ENCODE data around the gene RNF149. TPM values are rescaled to one million over a fixed set of nuclear protein-coding genes. Genes with fewer than 3 reads are reported as not detected.

RNF149 gene
- total RNA-seq, 1 experiment from 2014 or later: 40.2 TPM

DNA sequence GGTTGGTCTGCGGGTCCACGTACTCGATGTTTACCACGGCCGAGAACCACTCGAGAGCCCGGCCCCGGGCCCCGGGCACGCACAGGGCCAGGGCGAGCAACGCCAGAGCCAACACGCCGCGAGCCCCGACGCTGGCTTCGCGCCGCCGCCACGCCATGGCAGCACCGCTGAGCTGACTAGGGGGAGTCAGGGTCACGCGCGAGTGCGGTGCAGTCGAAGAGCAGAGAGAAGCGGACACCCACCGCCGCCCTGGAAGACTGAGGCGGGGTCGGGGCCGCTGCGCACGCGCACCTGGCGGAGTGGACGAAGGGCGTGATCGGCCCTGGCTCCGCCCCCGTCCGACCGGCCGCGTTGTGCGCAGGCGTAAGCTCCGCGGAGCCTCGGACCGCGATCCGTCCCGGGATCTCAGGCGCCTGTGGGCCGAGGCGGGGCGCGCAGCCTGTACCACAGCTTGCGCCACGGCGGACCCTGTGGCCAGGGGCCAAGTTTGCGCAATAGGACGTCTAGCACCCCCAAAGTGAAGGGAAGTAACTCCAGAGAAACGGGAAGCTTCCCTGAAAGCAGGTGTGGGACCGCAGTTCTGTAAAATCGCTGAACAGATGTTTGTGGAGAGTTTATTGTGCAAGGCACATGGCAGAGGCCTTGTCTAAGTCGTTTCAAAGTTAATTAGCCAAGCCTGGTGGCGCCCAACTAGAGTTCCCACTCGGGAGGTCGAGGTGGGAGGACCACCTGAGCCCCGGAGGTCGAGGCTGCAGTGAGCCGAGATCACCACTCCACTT lies at the start of gene RNF149 (continued):
- TF ChIP-seq, protein P1, sequence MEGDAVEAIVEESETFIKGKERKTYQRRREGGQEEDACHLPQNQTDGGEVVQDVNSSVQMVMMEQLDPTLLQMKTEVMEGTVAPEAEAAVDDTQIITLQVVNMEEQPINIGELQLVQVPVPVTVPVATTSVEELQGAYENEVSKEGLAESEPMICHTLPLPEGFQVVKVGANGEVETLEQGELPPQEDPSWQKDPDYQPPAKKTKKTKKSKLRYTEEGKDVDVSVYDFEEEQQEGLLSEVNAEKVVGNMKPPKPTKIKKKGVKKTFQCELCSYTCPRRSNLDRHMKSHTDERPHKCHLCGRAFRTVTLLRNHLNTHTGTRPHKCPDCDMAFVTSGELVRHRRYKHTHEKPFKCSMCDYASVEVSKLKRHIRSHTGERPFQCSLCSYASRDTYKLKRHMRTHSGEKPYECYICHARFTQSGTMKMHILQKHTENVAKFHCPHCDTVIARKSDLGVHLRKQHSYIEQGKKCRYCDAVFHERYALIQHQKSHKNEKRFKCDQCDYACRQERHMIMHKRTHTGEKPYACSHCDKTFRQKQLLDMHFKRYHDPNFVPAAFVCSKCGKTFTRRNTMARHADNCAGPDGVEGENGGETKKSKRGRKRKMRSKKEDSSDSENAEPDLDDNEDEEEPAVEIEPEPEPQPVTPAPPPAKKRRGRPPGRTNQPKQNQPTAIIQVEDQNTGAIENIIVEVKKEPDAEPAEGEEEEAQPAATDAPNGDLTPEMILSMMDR (IDR thresholded peaks at IDR 0.05 in 2 of 3, conservative IDR thresholded peaks at IDR 0.05 in 1 of 3; ENCODE audit: borderline replicate concordance in 1 of 3, insufficient read depth in 1 of 3, low read depth in 2 of 3, low read length in 2 of 3): no peak
- TF ChIP-seq CEBPB (IDR thresholded peaks at IDR 0.05; ENCODE audit: low read depth) (peak; percentile 80; the same call in 1 of the 2 replicates), ZNF274 (IDR thresholded peaks at IDR 0.05; ENCODE audit: low read depth, low read length) (no peak), POLR2A (IDR thresholded peaks at IDR 0.05; ENCODE audit: borderline replicate concordance, extremely low read depth, insufficient read depth, insufficient read length) (peak; percentile 97), TCF7L2 (IDR thresholded peaks at IDR 0.05; ENCODE audit: borderline replicate concordance, extremely low read depth, insufficient read depth, insufficient read length) (peak; percentile 12)

DNA sequence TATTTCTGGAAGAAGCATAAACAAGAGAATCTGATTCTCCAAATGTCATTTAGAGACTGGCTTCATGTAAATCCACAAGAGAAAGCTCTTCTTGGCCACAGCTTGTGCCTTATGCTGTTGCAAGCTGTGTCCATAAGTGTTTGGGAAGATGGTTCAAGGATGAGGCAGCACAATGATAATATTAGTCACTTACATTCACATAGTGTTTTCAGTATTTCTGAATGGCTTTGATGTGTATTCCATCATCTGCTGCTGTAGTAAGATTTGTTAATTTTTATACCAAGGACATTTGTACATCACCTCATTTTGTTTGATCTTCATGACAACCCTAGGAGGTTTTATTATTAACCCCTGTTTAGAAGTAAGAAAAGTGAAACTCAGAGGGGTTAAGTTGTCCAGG lies 48.9 kb upstream of the RNF149 start:
- Histone ChIP-seq H3K27ac (ENCODE audit: low read depth, low read length) (no peak overlapping the region), H4K20me1 (ENCODE audit: insufficient read depth) (no peaks in the 10 kb centered on the region), H3K4me3 (replicated peaks in 1 of 2; ENCODE audit: low read depth in 1 of 2, low read length in 2 of 2) (no peak overlapping the region), H3K36me3 (ENCODE audit: control insufficient read depth in 1 of 2, insufficient read depth in 2 of 2, low read length in 2 of 2) (no peaks in the 10 kb centered on the region), H3K9me2 (ENCODE audit: insufficient read depth) (no peaks in the 10 kb centered on the region), H3K4me2 (ENCODE audit: low read length) (no peak overlapping the region), H3K9me3 (ENCODE audit: control insufficient read depth in 1 of 2, insufficient read depth in 1 of 2, low read depth in 1 of 2, low read length in 2 of 2) (no peaks in the 10 kb centered on the region), H3K79me2 (ENCODE audit: insufficient read depth, low read length) (no peaks in the 10 kb centered on the region), H3K27me3 (ENCODE audit: insufficient read depth, low read length) (no peaks in the 10 kb centered on the region), H3K9ac (ENCODE audit: low read length) (no peak overlapping the region), H3K4me1 (ENCODE audit: control insufficient read depth in 1 of 2, insufficient read depth in 2 of 2, low read length in 2 of 2) (peaks cover 43 to 59% of the 10 kb centered on the region in 2 experiments), H2AFZ (ENCODE audit: low read depth, low read length, poor library complexity, severe bottlenecking) (no peak overlapping the region)
- no TSS peak for BruUV-seq (replicated peaks)
- ATAC-seq: no peak
- POLR2A ChIA-PET: no interaction called here
- CTCF ChIA-PET: interaction anchor here (1.9 kb wide), 1 partner anchor 15 kb away, joined by 10 read pairs; no protein-coding TSS in a partner anchor
- DNase-seq (ENCODE audit: low read depth, low spot score): no peak
- RAD21 ChIA-PET (ENCODE audit: low non-redundant PET in 1 of 2, low total read pairs in 2 of 2, uncharacterized antibody in 2 of 2, unreplicated experiment in 2 of 2): no interaction called here
- intact Hi-C loops (cut with micrococcal nuclease): no loop called here
- TF ChIP-seq EGR1 (IDR thresholded peaks at IDR 0.05; ENCODE audit: low read depth): no peak
- TF ChIP-seq JUND (IDR thresholded peaks at IDR 0.05): no peak
- no peak for TF ChIP-seq SIN3A (IDR thresholded peaks at IDR 0.05; ENCODE audit: low read depth)
- TF ChIP-seq SRF (IDR thresholded peaks at IDR 0.05; ENCODE audit: low read depth): no peak
- no peak for TF ChIP-seq ZNF274 (IDR thresholded peaks at IDR 0.05; ENCODE audit: low read depth, low read length)
- no peak for TF ChIP-seq RAD21 (IDR thresholded peaks at IDR 0.05; ENCODE audit: low read depth)
- no peak for TF ChIP-seq ZFX (IDR thresholded peaks at IDR 0.05)
- TF ChIP-seq EZH2phosphoT487 (IDR thresholded peaks at IDR 0.05; ENCODE audit: borderline replicate concordance): no peak
- no peak for TF ChIP-seq FOSL1 (IDR thresholded peaks at IDR 0.05; ENCODE audit: low read depth)
- TF ChIP-seq, protein P2, sequence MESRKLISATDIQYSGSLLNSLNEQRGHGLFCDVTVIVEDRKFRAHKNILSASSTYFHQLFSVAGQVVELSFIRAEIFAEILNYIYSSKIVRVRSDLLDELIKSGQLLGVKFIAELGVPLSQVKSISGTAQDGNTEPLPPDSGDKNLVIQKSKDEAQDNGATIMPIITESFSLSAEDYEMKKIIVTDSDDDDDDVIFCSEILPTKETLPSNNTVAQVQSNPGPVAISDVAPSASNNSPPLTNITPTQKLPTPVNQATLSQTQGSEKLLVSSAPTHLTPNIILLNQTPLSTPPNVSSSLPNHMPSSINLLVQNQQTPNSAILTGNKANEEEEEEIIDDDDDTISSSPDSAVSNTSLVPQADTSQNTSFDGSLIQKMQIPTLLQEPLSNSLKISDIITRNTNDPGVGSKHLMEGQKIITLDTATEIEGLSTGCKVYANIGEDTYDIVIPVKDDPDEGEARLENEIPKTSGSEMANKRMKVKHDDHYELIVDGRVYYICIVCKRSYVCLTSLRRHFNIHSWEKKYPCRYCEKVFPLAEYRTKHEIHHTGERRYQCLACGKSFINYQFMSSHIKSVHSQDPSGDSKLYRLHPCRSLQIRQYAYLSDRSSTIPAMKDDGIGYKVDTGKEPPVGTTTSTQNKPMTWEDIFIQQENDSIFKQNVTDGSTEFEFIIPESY (IDR thresholded peaks at IDR 0.05; ENCODE audit: extremely low read depth, insufficient replicate concordance, low read length): no peak
- TF ChIP-seq, protein P3, sequence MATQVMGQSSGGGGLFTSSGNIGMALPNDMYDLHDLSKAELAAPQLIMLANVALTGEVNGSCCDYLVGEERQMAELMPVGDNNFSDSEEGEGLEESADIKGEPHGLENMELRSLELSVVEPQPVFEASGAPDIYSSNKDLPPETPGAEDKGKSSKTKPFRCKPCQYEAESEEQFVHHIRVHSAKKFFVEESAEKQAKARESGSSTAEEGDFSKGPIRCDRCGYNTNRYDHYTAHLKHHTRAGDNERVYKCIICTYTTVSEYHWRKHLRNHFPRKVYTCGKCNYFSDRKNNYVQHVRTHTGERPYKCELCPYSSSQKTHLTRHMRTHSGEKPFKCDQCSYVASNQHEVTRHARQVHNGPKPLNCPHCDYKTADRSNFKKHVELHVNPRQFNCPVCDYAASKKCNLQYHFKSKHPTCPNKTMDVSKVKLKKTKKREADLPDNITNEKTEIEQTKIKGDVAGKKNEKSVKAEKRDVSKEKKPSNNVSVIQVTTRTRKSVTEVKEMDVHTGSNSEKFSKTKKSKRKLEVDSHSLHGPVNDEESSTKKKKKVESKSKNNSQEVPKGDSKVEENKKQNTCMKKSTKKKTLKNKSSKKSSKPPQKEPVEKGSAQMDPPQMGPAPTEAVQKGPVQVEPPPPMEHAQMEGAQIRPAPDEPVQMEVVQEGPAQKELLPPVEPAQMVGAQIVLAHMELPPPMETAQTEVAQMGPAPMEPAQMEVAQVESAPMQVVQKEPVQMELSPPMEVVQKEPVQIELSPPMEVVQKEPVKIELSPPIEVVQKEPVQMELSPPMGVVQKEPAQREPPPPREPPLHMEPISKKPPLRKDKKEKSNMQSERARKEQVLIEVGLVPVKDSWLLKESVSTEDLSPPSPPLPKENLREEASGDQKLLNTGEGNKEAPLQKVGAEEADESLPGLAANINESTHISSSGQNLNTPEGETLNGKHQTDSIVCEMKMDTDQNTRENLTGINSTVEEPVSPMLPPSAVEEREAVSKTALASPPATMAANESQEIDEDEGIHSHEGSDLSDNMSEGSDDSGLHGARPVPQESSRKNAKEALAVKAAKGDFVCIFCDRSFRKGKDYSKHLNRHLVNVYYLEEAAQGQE (IDR thresholded peaks at IDR 0.05; ENCODE audit: low read depth): no peak
- TF ChIP-seq ELF1 (IDR thresholded peaks at IDR 0.05; ENCODE audit: borderline replicate concordance, low read depth): no peak

Measured in HCT116 (cell line).